GM12873 (cell line): ENCODE measurements around the gene HIVEP3.

ENCODE experiments used
- CTCF ChIP-seq: IDR thresholded peaks from 2 replicates; pipeline ENCODE4 v1.5.1; 2012; ENCODE audit warnings: low read depth, mild to moderate bottlenecking, moderate library complexity, low read length, control low read depth; ENCODE audit not compliant: insufficient read depth; ENCODE audit errors: missing control alignments

The HIVEP3 gene

DNA sequence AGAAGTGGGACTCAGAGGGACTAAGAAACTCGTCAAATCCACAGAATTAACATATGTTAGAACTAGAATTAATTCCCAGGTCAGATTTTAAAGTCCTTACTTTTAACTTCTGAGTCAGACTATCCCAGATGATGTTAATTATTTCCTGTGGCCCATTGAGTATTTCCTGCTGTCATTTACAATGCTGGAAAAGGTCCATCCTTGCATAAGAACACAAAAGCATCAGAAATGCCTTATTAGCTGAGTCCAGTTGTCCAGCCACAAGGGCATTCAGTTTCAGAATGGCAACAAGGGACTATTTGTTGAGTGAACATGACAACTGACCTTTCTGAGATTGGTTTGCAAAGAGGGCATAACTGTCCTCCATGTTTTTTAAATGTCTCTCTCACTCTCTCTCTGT lies 16.5 kb upstream of the HIVEP3 start:
- no peak for TF ChIP-seq CTCF

DNA sequence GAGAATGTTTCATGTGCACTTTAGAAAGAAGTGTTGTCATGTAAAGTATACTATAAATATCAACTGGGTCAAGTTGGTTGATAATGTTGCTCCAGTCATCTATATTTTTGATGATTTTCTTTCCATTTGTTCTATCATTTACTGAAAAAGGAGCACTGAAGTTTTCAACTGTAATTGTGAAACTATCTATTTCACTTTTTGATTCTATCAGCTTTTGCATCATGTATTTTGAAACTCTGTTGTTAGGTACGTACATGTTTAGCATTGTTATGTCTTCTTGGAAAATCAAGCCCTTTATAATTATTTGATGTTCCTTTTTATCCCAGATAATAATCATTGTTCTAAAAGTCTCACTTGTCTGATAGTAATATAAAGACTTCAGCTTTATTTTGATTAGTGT lies 14.4 kb upstream of the HIVEP3 start:
- no peak for TF ChIP-seq CTCF

DNA sequence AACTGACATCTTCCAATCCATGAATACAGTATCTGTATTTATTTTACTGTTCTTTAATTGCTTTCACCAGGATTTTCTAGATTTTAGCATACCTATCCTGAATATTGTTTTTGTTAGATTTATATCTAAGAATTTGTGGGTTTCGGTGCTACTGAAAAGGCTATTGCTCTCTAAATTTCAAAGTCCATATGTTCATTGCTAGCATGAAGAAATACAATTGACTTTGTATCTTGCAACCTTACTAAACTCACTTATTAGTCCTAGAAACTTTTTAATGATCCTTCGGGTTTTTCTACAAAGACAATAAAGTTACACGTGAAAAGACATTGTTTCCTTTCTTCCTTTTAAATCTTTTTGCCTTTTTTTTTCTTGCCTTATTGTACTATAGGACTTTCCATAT lies 12.9 kb upstream of the HIVEP3 start:
- no peak for TF ChIP-seq CTCF

DNA sequence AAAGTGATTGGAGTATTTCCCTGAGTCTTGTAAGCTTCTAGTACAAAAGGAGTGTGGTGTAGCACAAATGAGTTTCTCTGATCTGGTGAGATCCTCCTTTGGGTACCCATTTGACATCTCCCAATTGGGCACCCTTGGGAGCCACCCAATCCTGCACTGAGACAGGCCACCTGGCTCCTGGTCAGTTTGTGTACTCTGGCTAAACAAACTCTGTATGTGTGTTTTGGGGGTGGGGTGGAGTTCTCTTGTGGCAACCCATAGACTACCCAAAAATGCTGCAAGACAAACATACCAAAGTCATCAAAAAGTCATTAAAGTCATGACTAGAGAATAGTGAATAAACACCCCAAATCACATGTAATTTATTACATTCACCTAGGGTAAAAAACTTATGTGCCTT lies 8.4 kb upstream of the HIVEP3 start:
- no peak for TF ChIP-seq CTCF

GRCh38 chr1:41925712-41926111 lies 7.0 kb upstream of the HIVEP3 start:
- TF ChIP-seq CTCF = no peak

DNA sequence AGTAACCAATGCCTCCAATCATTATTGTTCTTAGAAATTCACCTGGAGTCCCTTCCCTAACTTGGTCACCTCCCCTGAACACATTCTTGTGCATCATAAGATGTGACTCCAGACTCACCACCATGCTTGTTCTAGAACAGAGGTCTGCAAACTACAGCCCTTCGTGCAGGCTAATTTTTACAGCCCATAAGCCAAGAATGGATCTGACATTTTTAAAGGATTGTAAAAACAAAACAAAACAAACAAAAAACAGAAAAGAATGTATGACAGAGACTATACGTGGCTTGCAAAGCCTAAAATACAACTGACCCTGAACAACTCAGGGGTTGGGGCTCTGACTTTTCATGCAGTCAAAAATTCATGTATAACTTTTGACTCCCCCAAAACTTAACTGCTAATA lies 6.2 kb upstream of the HIVEP3 start:
- TF ChIP-seq CTCF = no peak

GRCh38 chr1:41920658-41921057 lies 1.9 kb upstream of the HIVEP3 start:
- no peak for TF ChIP-seq CTCF

DNA sequence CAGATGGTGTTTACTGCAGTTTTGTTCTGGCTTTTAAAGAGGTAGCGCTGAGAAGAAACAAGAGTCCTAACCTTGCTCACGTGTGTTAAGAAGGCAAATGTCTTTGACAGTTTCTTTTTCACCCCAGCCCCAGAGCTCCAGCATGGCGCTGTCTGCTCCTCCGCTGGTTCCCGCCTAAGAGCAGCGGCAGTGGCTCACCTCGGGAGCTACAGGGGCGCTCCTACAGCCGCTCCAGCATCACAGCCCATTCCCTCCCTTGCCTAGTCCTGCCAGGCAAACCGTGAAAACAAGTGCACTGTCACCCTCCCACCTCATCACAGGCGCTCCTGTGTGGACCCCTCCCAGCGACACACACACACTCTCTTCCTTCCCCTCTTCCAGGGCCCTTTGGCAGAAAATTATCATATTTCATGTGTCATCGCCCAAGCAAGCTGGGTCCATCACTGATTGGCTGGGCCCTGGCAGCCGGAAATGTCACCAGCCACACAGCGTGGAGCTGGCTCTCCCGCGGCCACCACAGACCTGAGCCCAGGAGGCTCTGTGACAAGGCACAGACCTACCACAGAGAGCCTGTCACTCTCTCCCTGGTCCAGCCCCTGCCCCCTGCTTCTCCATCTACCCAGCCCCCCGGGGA lies 1.2 kb upstream of the HIVEP3 start:
- TF ChIP-seq CTCF = no peak
